ENCODE results near the gene UCN. TPM values are rescaled to one million over a fixed set of nuclear protein-coding genes. Genes with fewer than 3 reads are reported as not detected.

Gene UCN
- total RNA-seq, 1 experiment from 2014 or later = 4.4 TPM

DNA sequence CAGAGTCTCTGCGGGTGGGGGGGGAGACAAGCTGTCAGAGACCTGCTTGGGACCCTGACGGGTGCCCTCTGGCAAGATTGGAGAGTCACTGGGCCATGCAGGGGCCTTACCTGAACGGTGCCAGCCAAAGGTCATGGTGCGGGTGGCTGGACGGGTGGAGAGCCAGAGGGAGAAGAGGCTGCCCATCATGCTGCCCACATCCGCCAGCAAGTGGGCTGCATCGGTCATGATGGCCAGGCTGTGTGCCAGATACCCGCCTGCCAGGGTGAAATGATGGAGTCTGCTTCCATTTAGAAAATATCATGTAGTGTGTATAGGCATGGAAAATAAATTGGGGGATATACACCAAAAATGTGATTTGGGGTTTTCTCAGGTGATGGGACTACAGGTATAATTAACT is 50.2 kb downstream of the UCN start:
- intact Hi-C loops (cut with micrococcal nuclease; ENCODE audit: unreplicated experiment) (no loop called here), in situ Hi-C loops (cut with HindIII; ENCODE audit: low pct_unique_long_range_greater_than_20kb, low sequenced_read_pairs) (no loop called here)
- H3K4me3 ChIP-seq (ENCODE audit: low read depth in 2 of 2, low read length in 2 of 2) = no peak overlapping the region
- BruUV-seq (replicated peaks) = no TSS peak
- ChIA-PET CTCF (no interaction called here), POLR2A (no interaction called here)
- H3K36me3 ChIP-seq (ENCODE audit: control insufficient read depth, insufficient read depth, low read length) = no peaks in the 10 kb centered on the region
- ATAC-seq (no peak), DNase-seq (ENCODE audit: low read depth, low spot score) (no peak)
- H3K4me1 ChIP-seq (ENCODE audit: control insufficient read depth, insufficient read depth, low read length) = peaks cover under 1% of the 10 kb centered on the region; the same call in 1 of the 2 replicates
- no peak overlapping the region for H3K27ac ChIP-seq (ENCODE audit: low read length)
- H3K27me3 ChIP-seq (ENCODE audit: control insufficient read depth, insufficient read depth, low read length) = peaks cover 12% of the 10 kb centered on the region
- TF ChIP-seq SIN3A (IDR thresholded peaks at IDR 0.05; ENCODE audit: borderline replicate concordance, insufficient read depth, low read depth, low read length) = no peak
- TF ChIP-seq, protein P1, sequence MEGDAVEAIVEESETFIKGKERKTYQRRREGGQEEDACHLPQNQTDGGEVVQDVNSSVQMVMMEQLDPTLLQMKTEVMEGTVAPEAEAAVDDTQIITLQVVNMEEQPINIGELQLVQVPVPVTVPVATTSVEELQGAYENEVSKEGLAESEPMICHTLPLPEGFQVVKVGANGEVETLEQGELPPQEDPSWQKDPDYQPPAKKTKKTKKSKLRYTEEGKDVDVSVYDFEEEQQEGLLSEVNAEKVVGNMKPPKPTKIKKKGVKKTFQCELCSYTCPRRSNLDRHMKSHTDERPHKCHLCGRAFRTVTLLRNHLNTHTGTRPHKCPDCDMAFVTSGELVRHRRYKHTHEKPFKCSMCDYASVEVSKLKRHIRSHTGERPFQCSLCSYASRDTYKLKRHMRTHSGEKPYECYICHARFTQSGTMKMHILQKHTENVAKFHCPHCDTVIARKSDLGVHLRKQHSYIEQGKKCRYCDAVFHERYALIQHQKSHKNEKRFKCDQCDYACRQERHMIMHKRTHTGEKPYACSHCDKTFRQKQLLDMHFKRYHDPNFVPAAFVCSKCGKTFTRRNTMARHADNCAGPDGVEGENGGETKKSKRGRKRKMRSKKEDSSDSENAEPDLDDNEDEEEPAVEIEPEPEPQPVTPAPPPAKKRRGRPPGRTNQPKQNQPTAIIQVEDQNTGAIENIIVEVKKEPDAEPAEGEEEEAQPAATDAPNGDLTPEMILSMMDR (IDR thresholded peaks at IDR 0.05) = no peak
- TF ChIP-seq POLR2AphosphoS5 (IDR thresholded peaks at IDR 0.05; ENCODE audit: low read depth, low read length) = no peak
- TF ChIP-seq TCF7L2 (IDR thresholded peaks at IDR 0.05; ENCODE audit: low read depth, low read length) = no peak
- TF ChIP-seq, protein P2, sequence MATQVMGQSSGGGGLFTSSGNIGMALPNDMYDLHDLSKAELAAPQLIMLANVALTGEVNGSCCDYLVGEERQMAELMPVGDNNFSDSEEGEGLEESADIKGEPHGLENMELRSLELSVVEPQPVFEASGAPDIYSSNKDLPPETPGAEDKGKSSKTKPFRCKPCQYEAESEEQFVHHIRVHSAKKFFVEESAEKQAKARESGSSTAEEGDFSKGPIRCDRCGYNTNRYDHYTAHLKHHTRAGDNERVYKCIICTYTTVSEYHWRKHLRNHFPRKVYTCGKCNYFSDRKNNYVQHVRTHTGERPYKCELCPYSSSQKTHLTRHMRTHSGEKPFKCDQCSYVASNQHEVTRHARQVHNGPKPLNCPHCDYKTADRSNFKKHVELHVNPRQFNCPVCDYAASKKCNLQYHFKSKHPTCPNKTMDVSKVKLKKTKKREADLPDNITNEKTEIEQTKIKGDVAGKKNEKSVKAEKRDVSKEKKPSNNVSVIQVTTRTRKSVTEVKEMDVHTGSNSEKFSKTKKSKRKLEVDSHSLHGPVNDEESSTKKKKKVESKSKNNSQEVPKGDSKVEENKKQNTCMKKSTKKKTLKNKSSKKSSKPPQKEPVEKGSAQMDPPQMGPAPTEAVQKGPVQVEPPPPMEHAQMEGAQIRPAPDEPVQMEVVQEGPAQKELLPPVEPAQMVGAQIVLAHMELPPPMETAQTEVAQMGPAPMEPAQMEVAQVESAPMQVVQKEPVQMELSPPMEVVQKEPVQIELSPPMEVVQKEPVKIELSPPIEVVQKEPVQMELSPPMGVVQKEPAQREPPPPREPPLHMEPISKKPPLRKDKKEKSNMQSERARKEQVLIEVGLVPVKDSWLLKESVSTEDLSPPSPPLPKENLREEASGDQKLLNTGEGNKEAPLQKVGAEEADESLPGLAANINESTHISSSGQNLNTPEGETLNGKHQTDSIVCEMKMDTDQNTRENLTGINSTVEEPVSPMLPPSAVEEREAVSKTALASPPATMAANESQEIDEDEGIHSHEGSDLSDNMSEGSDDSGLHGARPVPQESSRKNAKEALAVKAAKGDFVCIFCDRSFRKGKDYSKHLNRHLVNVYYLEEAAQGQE (IDR thresholded peaks at IDR 0.05; ENCODE audit: insufficient read depth in 1 of 2, low read depth in 2 of 2, low read length in 1 of 2) = no peak
- no peaks in the 10 kb centered on the region for H3K9me3 ChIP-seq (ENCODE audit: control insufficient read depth, insufficient read depth, low read depth, low read length)

Other genes with a start within 250 kb of the UCN start
- 219 TPM for gene OST4, start 236.8 kb downstream of the UCN start, total RNA-seq (2021; ENCODE audit: unreplicated experiment)
- gene EMILIN1, start 229.8 kb downstream of the UCN start, total RNA-seq (2021; ENCODE audit: unreplicated experiment) = 0.31 TPM
- 1.5 TPM for gene KHK, start 221.7 kb downstream of the UCN start, total RNA-seq (2021; ENCODE audit: unreplicated experiment)
- gene CGREF1, start 189.3 kb downstream of the UCN start, total RNA-seq (2021; ENCODE audit: unreplicated experiment) = 10.1 TPM
- 0.46 TPM for gene ABHD1, start 184.6 kb downstream of the UCN start, total RNA-seq (2021; ENCODE audit: unreplicated experiment)
- 60.9 TPM for gene PREB, start 173.8 kb downstream of the UCN start, total RNA-seq (2021; ENCODE audit: unreplicated experiment)
- not detected for gene PRR30, start 169.0 kb downstream of the UCN start, total RNA-seq (2021; ENCODE audit: unreplicated experiment)
- gene TCF23, start 159.4 kb downstream of the UCN start, total RNA-seq (2021; ENCODE audit: unreplicated experiment) = 0.03 TPM
- 111 TPM for gene ATRAID, start 96.4 kb downstream of the UCN start, total RNA-seq (2021; ENCODE audit: unreplicated experiment)
- 74.5 TPM for gene SLC5A6, start 96.2 kb downstream of the UCN start, total RNA-seq (2021; ENCODE audit: unreplicated experiment)
- 76.7 TPM for gene CAD, start 91.1 kb downstream of the UCN start, total RNA-seq (2021; ENCODE audit: unreplicated experiment)
- gene SLC30A3, start 45.4 kb downstream of the UCN start, total RNA-seq (2021; ENCODE audit: unreplicated experiment) = 0.59 TPM
- gene DNAJC5G, start 33.0 kb downstream of the UCN start, total RNA-seq (2021; ENCODE audit: unreplicated experiment) = not detected
- 0.21 TPM for gene TRIM54, start 26.0 kb downstream of the UCN start, total RNA-seq (2021; ENCODE audit: unreplicated experiment)
- gene MPV17, start 14.7 kb upstream of the UCN start, total RNA-seq (2021; ENCODE audit: unreplicated experiment) = 89.5 TPM
- 77.7 TPM for gene GTF3C2, start 48.3 kb upstream of the UCN start, total RNA-seq (2021; ENCODE audit: unreplicated experiment)
- 57.2 TPM for gene EIF2B4, start 61.9 kb upstream of the UCN start, total RNA-seq (2021; ENCODE audit: unreplicated experiment)
- 116 TPM for gene SNX17, start 62.2 kb upstream of the UCN start, total RNA-seq (2021; ENCODE audit: unreplicated experiment)
- 25.3 TPM for gene ZNF513, start 72.3 kb upstream of the UCN start, total RNA-seq (2021; ENCODE audit: unreplicated experiment)
- gene PPM1G, start 101.1 kb upstream of the UCN start, total RNA-seq (2021; ENCODE audit: unreplicated experiment) = 115 TPM
- gene NRBP1, start 120.2 kb upstream of the UCN start, total RNA-seq (2021; ENCODE audit: unreplicated experiment) = 103 TPM
- 1.9 TPM for gene KRTCAP3, start 133.9 kb upstream of the UCN start, total RNA-seq (2021; ENCODE audit: unreplicated experiment)
- 16.7 TPM for gene IFT172, start 181.3 kb upstream of the UCN start, total RNA-seq (2021; ENCODE audit: unreplicated experiment)
- gene FNDC4, start 186.8 kb upstream of the UCN start, total RNA-seq (2021; ENCODE audit: unreplicated experiment) = 1.3 TPM
- 0.33 TPM for gene GCKR, start 188.4 kb upstream of the UCN start, total RNA-seq (2021; ENCODE audit: unreplicated experiment)

All from Panc1 (cell line).